Mononuclear cell (primary cell): ENCODE data around the gene CPED1. TPM values are rescaled to one million over a fixed set of nuclear protein-coding genes. Genes with fewer than 3 reads are reported as not detected.
"Not testable (repeated sequence)": the region's sequence is repeated elsewhere in the genome, so short reads cannot be mapped to it uniquely, and the experiment has no call there.

Experiments used
- H3K27me3 ChIP-seq: 2 replicates; pipeline ENCODE4 v1.6.0; 2011; ENCODE audit warnings: low read length, control low read depth; ENCODE audit not compliant: insufficient read depth
- H3K4me1 ChIP-seq: 2 replicates; pipeline ENCODE4 v1.5.1; 2011; ENCODE audit warnings: mild to moderate bottlenecking, low read length, control low read depth; ENCODE audit not compliant: insufficient read depth
- H3K4me3 ChIP-seq: 2 replicates; pipeline ENCODE4 v1.5.1; 2011; ENCODE audit warnings: mild to moderate bottlenecking, low read length, moderate library complexity
- H3K9me3 ChIP-seq: 2 replicates; pipeline ENCODE4 v1.5.1; 2011; ENCODE audit warnings: low read depth, mild to moderate bottlenecking, control low read depth, low read length
- total RNA-seq: library from RNA; depleted of rRNA; stranded (reverse); fragments of >200 nt; gene quantifications from one replicate; pipeline ENCODE4 v1.2.3, GENCODE V29; 2012

Gene CPED1
- total RNA-seq, 1 donor = 4.6 TPM

DNA sequence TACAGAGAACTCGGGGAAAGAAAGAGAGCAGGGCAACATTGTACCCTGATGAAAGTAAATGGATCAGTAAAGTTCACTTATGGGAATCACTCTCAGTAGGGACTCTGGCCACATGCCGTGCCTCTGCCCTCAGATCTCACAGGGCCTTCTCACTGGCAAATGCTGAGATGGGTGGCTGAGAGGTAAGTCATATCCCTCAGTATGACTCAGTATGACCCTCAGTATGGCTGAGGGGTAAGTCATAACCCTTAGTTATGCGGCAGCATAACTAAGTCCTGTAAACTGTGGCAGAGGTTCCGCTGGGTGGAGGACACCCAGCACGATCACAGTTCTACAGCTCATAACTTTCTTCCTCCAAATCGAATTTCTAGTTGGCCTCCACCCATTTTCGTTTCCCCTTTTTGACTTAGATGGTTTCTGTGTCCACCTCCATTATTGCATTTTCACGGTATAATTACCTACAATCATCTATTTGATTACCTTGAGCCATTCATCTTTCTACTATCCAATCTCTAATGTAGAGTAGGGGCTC lies 313.8 kb downstream of the CPED1 start:
- Histone ChIP-seq H3K4me3 (no peak overlapping the region), H3K4me1 (no peaks in the 10 kb centered on the region), H3K9me3 (no peaks in the 10 kb centered on the region), H3K27me3 (no peaks in the 10 kb centered on the region)

DNA sequence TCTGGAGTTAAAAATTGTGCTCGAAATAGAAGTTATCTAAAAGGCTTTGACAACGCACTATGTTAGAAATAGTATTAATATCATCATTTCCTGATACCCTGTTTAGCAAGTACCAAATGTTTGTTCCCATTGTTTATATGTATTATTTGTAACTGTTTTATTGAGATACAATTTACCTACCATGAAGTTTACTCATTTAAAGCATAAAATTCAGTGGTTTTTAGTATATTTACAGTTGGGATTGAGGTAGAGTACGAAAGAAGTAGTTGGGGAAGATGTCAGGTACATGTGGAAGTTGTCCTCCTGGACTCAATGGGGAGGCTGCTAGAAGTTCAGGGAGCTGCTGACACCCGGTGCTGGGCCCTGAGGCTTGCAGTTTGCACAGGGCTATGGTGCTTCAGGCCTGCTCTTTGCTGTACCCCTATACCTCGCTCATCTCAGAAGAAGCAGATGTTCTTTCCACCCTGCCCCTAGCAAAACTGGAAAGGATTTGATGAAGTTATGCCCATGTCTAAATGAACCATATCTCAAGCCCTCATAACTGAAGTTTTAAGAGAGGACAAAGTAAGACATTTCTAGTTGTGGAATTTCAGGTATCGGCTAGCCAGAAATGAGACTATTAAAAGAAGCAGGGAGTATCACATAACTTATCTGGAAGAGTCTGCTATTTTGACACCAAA lies 315.1 kb downstream of the CPED1 start:
- H3K4me1 ChIP-seq = no peaks in the 10 kb centered on the region
- no peaks in the 10 kb centered on the region for H3K27me3 ChIP-seq
- H3K4me3 ChIP-seq = no peak overlapping the region
- H3K9me3 ChIP-seq = no peaks in the 10 kb centered on the region

DNA sequence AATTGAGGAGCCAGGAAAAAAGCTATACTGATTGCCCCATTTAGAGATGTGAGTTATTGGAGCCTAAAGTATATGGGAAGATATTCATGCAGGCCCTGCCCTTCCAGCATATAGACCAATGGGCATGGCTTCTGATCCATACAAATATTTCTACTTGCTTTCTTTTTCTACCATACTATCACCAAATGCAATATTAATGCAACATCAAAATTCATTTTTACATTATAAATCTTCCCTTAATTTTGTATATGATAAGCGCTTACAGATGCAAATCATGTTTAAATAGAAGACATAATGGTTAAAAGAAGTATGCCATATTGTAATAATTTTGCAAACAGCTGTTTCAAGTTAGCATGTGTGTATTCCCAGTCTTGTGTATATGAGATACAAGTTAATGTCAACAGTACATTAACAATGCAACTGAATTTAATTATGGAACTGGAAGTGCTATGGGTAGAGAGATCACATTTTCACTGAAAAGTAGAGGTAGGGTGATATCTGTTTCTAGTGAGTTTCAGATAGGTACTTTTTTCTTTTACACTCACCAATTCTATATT lies 315.7 kb downstream of the CPED1 start:
- no peaks in the 10 kb centered on the region for H3K27me3 ChIP-seq
- no peak overlapping the region for H3K4me3 ChIP-seq
- H3K4me1 ChIP-seq = no peaks in the 10 kb centered on the region
- no peaks in the 10 kb centered on the region for H3K9me3 ChIP-seq

DNA sequence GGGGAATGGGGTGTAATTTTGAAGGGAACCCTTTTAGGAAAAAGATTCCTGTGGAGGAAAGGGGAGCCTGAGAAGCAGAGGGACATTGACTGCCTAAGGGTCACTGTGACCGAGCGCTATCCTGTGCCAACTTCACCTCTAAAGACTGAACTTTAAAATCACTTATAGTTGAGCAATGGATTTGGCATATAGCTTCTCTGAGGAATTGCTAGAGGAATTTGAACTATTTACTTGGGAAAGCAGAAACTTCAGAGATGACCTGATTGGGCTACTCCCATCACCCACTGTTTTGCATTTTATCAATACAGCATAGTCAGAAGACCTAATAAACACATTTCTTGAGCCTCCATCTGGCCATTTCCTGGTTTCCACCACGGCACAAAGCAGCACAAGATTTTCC lies 316.6 kb downstream of the CPED1 start:
- Histone ChIP-seq H3K4me3 (no peak overlapping the region), H3K9me3 (no peaks in the 10 kb centered on the region), H3K4me1 (no peaks in the 10 kb centered on the region), H3K27me3 (no peaks in the 10 kb centered on the region)

DNA sequence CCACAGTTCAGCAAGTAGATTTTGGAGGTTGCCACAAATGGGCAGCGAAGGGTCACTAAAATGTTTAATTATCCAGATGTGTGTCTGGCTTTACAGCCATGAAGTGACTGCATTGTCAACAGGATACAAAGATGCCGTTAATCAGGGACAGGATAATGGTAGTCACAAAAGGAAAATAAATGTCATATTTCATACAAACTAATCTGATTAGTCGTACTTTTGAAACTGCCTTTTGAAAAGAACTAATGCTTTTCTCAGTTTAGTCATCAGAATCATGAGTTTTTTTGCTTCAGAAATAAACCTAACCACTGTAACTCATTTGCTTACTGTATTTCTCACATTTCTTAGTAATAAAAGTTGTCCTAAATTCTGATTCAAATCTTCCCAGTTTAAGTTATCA lies 318.1 kb downstream of the CPED1 start:
- Histone ChIP-seq H3K27me3 (no peaks in the 10 kb centered on the region), H3K4me3 (no peak overlapping the region), H3K4me1 (no peaks in the 10 kb centered on the region), H3K9me3 (no peaks in the 10 kb centered on the region)

DNA sequence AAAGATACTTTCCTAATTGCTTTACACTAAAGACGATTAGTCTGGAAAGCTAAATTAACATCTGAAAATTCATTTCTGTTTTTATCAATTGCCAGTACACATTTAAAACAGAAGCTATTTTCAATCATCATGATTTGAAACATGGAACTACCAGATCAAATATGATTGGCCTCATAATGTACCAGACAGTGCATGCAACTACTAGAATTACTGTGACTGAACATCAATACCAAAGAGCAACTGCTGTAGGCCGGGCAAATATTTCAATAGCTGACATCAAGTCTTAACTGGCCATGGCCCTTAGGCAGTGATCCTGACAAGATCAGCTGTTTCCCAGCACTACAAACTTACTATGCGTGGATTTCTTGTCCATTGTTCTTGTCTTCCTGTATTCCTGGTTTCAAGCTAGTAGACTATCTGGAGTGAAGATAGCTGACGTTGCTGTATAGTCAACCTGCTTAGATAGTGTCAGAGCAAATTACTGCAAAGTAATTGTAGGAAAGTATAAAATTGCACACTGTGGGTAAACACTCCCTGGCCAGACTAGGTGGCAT lies 318.6 kb downstream of the CPED1 start:
- no peaks in the 10 kb centered on the region for H3K27me3 ChIP-seq
- H3K4me1 ChIP-seq = no peaks in the 10 kb centered on the region
- no peak overlapping the region for H3K4me3 ChIP-seq
- H3K9me3 ChIP-seq = no peaks in the 10 kb centered on the region

DNA sequence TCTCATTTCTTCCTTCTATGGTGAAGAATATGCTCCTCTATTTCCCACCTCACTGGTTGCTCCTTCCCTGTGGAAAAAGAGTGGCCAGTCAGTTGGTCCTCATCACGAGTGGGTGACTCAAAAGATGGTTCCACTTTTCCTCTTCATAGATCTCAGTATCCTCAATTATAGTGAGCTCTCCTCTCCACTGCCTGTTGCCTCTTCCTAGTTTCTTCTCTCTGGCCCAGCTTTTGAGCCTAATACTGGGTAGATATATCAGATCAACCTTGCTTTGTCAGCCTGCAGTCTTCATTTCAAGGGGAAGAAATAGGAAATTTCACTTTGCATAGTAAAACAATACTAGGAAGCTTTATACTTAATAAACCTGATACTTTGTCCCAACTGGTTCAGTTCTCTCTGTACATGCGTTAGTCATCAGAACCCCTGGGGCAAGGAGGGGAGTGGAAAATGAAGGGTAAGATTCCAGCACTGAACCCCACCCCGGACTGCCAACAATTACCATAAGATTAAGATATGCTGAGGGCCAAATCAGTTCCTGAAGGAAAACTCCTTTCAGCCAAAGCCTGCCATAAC lies 324.8 kb downstream of the CPED1 start:
- no peak overlapping the region for H3K4me3 ChIP-seq
- peaks cover 4% of the 10 kb centered on the region for H3K27me3 ChIP-seq
- no peaks in the 10 kb centered on the region for H3K4me1 ChIP-seq
- H3K9me3 ChIP-seq = no peaks in the 10 kb centered on the region

DNA sequence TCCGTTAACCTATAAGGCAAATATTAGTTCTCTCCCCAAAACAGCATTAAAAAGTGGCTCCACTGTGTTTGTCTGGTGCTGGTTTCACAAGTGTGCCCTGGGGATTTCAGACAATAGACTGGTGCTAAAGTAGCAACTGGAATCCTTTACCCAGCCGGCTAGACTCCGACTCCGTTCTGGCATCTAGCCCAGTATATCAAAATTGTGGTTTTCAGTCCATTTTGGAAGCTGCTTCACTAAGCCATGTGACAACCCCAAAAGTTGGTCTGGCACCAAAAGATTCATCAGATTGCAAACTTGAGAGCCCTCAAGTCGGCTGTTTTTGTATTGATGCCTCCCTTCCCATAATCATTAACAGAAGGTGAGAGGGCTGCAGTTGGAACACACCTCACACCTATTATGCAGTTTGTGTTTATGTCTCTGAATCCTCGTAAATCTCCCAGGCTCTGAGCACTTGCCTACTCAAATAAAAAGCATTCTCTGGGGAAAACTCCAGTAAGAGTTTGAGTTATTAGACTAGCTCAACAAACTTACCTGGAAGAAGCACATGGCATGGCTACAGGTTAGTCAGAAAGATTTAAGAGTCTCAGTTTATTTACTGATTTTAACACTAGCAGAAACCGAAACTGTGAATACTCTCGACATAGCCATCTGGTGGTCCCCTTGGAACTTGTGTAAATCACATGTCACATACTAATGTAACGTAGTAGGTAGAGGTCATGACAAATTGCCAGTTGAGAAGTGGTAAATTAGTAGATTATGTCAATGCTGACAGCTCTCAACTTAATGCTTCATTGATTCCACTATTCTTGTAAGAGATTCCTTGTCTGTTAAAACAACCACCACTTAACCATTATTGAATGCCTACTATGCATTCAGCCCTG lies 325.5 kb downstream of the CPED1 start:
- Histone ChIP-seq H3K27me3 (peaks cover 4% of the 10 kb centered on the region), H3K4me3 (no peak overlapping the region), H3K4me1 (no peaks in the 10 kb centered on the region), H3K9me3 (no peaks in the 10 kb centered on the region)

DNA sequence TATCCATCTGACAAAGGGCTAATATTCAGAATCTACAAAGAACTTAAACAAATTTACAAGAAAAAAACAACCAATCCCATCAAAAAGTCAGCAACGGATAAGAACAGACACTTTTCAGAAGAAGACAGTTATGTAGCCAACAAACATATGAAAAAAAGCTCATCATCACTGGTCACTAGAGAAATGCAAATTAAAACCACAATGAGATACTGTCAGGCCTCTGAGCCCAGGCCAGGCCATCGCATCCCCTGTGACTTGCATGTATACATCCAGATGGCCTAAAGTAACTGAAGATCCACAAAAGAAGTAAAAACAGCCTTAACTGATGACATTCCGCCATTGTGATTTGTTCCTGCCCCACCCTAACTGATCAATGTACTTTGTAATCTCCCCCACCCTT lies 326.7 kb downstream of the CPED1 start:
- H3K4me3 ChIP-seq, H3K27me3 ChIP-seq, H3K4me1 ChIP-seq, H3K9me3 ChIP-seq: not testable (repeated sequence)

DNA sequence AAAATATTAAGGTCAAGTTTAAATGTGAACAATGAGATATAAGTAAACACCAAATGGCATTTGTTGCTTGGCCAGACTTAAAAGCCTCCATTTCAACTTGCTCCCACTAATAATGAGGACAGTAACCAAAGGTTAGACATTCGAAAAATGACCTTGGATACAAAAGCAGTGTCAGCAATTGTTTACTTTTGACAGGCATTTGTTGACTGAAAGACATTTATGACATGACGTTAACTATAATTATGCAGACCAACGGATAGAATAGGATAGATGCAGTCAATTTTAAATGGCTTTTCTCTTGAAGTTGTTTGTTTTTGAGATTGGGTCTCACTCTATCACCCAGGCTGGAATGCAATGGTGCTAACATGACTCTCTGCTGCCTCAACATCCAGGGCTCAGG lies 333.9 kb downstream of the CPED1 start:
- Histone ChIP-seq H3K4me3 (no peak overlapping the region), H3K27me3 (peaks cover 10% of the 10 kb centered on the region), H3K9me3 (no peaks in the 10 kb centered on the region), H3K4me1 (no peaks in the 10 kb centered on the region)

DNA sequence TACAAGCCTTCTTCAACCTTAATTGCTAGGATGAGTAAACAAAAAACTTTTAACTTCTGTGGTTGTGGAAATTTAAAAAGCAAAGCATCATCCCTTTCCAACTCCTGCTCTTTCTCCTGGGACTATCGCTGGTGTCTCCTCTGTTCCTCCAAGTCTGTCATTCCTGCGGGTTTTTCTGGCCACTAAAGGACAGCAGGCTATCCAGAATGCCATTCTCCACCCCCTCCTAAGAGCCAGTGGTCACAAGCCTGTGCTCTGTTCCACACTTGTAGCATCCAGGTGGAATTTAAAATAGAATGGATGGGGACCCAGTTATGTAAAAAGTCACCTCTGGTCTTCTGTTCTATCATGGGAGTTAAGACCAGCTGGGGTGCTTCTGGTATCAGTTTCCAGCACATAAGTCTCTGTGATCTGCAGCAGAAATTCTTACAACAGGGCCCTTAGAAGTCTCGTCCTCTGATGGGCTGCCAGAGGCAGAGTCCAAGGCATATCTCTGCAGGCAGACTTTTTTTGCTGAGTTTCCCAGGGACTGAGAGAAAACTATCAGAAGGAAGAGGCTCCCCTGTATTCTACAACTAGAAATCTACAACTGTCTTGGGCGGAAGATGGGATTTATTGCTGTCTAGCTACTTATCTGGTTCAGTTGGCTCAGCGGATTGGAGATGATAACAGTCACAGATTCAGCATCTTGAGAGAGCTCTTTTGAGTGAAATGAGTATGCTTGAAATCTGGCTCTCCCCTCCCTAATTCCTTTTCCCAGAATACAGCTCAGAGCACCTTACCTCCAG lies 335.2 kb downstream of the CPED1 start:
- Histone ChIP-seq H3K9me3 (no peaks in the 10 kb centered on the region), H3K27me3 (peaks cover 22% of the 10 kb centered on the region), H3K4me3 (no peak overlapping the region), H3K4me1 (no peaks in the 10 kb centered on the region)

DNA sequence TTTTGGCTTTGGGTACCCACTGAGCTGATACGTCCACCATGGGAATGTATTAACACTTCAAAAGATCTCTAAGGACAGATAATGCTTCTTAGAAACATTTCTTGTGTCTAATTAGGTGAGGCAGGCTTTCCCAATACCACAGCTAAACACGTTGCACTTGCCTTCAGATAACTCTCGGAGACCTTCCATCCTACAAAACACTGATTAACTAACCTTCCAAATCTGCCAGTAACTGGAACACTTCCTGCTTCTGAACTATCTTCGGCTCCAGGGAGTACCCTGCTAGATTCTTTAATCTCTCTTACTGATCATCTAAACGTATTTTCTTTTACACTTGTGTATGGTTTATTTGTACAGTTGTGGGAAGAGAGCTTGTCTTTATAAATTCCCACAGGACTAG lies 339.2 kb downstream of the CPED1 start:
- no peaks in the 10 kb centered on the region for H3K4me1 ChIP-seq
- H3K27me3 ChIP-seq = peaks cover 61% of the 10 kb centered on the region
- H3K4me3 ChIP-seq = no peak overlapping the region
- no peaks in the 10 kb centered on the region for H3K9me3 ChIP-seq

DNA sequence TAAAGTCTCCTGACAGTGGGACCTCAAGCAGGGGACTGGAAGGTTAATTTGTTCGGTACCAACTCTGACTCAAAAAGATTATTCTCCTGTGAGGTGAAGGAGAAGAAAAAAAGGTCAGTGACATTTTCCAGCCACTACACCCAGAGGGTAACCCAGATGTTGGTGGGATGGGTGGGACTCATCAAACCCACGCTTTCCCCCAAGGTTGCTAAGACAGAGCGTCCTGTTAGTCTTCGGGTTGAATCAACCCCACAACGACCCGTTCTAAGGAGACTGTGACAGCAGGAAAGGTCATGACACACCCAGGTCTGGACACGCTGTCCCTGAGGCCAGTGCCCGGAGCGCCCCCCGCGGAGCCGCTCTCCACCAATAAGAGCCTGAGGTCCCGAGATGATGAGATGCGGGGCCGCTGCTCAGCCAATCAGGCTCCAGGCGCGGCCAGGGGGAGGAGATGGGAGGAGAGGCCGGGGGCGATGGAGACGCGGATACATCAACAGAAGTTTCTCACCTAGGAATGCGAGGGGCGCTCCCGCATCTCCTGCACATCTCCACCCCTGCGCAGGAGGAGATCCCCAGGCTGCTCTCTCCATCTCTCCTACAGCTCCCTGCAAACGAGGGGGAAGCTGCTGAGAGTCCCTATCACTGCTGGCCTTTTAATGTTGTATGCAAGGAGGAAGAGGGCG lies 340.1 kb downstream of the CPED1 start, which contains the start of gene WNT16:
Gene WNT16 (plus strand): TSS at position 493 of the 683 bp plus-strand sequence. CDS start 293 bp downstream, outside the sequence.
- H3K27me3 ChIP-seq = peaks cover 64% of the 10 kb centered on the region
- H3K9me3 ChIP-seq = no peaks in the 10 kb centered on the region
- peak within 1 kb of the TSS; percentile 43 for H3K4me3 ChIP-seq
- H3K4me1 ChIP-seq = no peaks in the 10 kb centered on the region
